PC-9 (cell line): Measurements from ENCODE around the gene KCNF1.

Experiments
- EZH2 ChIP-seq: fragments of 200-600 bp; sonication (generic); IDR thresholded peaks from 2 replicates; pipeline ENCODE4 v1.8.0; 2017; ENCODE audit warnings: antibody characterized with exemption, low read depth
- TF ChIP-seq, protein P1 (sequence below): fragments of 200-600 bp; sonication (generic); conservative IDR thresholded peaks from 2 replicates; pipeline ENCODE4 v1.6.1; 2017; ENCODE audit warnings: mixed run types, antibody characterized with exemption, mild to moderate bottlenecking, moderate library complexity

DNA sequence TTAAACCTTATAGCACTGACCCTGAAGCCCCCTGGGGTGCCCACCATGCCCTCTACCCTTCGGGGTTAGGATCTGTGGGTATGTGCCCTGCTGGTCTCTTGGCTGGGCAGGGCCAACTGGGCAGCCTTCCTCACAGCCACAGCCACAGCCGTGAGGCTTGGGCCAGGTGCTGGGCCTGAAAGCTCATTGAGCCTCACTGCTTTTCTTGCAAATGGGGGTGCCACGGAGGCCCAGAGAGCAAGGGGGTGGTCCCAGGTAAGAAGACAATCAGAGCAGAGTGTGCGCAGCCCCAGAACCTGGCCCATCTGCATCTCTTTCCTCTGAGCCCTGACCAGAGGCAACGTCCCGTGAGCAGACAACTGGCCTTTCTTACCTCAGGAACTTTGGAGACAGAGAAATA lies 34.7 kb downstream of the KCNF1 start:
- TF ChIP-seq, protein P1, sequence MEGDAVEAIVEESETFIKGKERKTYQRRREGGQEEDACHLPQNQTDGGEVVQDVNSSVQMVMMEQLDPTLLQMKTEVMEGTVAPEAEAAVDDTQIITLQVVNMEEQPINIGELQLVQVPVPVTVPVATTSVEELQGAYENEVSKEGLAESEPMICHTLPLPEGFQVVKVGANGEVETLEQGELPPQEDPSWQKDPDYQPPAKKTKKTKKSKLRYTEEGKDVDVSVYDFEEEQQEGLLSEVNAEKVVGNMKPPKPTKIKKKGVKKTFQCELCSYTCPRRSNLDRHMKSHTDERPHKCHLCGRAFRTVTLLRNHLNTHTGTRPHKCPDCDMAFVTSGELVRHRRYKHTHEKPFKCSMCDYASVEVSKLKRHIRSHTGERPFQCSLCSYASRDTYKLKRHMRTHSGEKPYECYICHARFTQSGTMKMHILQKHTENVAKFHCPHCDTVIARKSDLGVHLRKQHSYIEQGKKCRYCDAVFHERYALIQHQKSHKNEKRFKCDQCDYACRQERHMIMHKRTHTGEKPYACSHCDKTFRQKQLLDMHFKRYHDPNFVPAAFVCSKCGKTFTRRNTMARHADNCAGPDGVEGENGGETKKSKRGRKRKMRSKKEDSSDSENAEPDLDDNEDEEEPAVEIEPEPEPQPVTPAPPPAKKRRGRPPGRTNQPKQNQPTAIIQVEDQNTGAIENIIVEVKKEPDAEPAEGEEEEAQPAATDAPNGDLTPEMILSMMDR, result no peak
- no peak for TF ChIP-seq EZH2
